Cardiac ventricle fibroblast (primary cell): ENCODE results near the gene CXorf51B. TPM values are rescaled to one million over a fixed set of nuclear protein-coding genes. Genes with fewer than 3 reads are reported as not detected.

ENCODE experiments used
- total RNA-seq: library from RNA; depleted of rRNA; stranded (reverse); fragments of >200 nt; gene quantifications from 2 replicates; pipeline ENCODE4 v1.2.3, GENCODE V29; 2015

CXorf51B gene
- total RNA-seq: not detected in 2 replicates

GRCh38 chrX:146809471-146809870, at the start of gene CXorf51B:
Gene CXorf51B (plus strand): TSS chrX:146809771. CDS start chrX:146809792, 21 bp downstream.

GRCh38 chrX:146814644-146815043, 5.1 kb downstream of the CXorf51B start, which contains the start of gene CXorf51A:
Gene CXorf51A (minus strand): TSS chrX:146814744. CDS start chrX:146814723, 21 bp downstream.

Other genes with a start within 250 kb of the CXorf51B start
- gene CXorf51A, start 5.0 kb downstream of the CXorf51B start, total RNA-seq: not detected in 2 replicates